Testis (tissue), 2 donors: ENCODE results near the gene ATP10A.

Experiments
- CTCF ChIP-seq, 3 experiments: fragments of 450-650 bp in 2 of 3; fragments of 200-600 bp in 1 of 3; sonication (generic) in 1 of 3; IDR thresholded peaks; one replicate each; pipeline ENCODE4 v1.5.1; 2016 to 2019; ENCODE audit warnings: antibody characterized with exemption in 3 of 3, mild to moderate bottlenecking in 2 of 3, moderate library complexity in 1 of 3
- POLR2A ChIP-seq: fragments of 450-650 bp; IDR thresholded peaks from one replicate; pipeline ENCODE4 v1.6.1; 2017; ENCODE audit warnings: antibody characterized with exemption, mild to moderate bottlenecking, moderate library complexity

DNA sequence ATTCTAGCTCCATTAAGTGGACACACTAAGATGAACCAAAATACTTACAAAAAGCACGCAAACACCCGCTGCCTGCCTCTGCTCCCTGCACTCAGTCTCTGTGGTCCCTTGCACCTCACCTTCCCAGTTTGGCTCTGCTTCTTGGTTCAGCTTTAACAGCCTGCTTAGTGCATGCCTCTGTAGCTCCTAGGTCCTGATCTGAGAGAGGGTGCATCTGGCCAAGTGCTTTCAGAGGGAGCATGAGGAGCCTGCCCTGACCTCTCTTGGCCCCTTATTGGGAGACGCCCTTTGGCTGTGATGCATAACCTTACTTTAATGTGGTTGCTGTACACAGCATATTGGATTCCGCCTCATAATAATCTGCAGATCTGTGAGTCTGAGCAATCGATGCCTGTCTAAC is 21.2 kb upstream of the ATP10A start:
- TF ChIP-seq CTCF (IDR thresholded peaks at IDR 0.05) = no peak
- no peak for TF ChIP-seq POLR2A
